ENCODE results near the gene UVRAG. TPM values are rescaled to one million over a fixed set of nuclear protein-coding genes. Genes with fewer than 3 reads are reported as not detected.

Gene UVRAG
- total RNA-seq, 1 experiment from 2014 or later = 31.3 TPM

DNA sequence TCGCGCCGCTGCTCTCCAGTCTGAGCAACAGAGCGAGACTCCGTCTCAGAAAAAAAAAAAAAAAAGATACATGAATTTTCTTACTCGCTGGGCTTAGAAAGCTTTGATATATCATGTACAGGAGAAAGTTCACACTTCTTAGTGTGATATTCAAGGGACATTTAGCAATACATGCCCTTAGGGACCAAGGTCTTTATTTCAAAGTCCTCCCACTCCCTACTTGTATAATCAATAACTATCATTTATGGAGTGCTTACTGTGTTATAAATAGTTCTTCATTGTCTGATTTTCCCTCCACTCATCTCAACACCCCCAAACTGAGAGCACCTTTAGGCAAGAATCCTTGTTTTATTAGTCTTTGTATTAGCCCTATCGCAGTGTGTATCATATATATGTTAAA, 103.3 kb downstream of the UVRAG start:
- H3K36me3 ChIP-seq (ENCODE audit: control insufficient read depth, insufficient read depth, low read length) = no peaks in the 10 kb centered on the region
- BruUV-seq (replicated peaks) = no TSS peak

GRCh38 chr11:75919525-75919924, 104.5 kb downstream of the UVRAG start:
- no peak overlapping the region for H3K4me3 ChIP-seq (ENCODE audit: low read depth, low read length)
- Mint-ChIP-seq H3K9me3 (ENCODE audit: unreplicated experiment) (no peaks in the 10 kb centered on the region), H3K4me3 (ENCODE audit: unreplicated experiment) (no peak overlapping the region), H3K36me3 (ENCODE audit: insufficient read depth, unreplicated experiment) (peaks cover 8% of the 10 kb centered on the region), H3K4me1 (ENCODE audit: low read depth, unreplicated experiment) (no peaks in the 10 kb centered on the region), H3K27ac (ENCODE audit: unreplicated experiment) (no peak overlapping the region), H3K27me3 (ENCODE audit: insufficient read depth, unreplicated experiment) (no peaks in the 10 kb centered on the region)
- no peak for DNase-seq
- no peaks in the 10 kb centered on the region for H3K27me3 ChIP-seq (replicated peaks; ENCODE audit: control insufficient read depth, insufficient read depth, low read length)
- TF ChIP-seq CTCF (IDR thresholded peaks at IDR 0.05; ENCODE audit: insufficient read depth in 1 of 2, low read depth in 1 of 2, low read length in 1 of 2, severe bottlenecking in 1 of 2, unreplicated experiment in 1 of 2) = no peak
- CTCF ChIA-PET = interaction anchor here (1.0 to 1.1 kb wide), 2 partner anchors 9 to 288 kb away, joined by 3 read pairs; no protein-coding TSS in a partner anchor
- intact Hi-C loops (cut with micrococcal nuclease; ENCODE audit: unreplicated experiment) = no loop called here
- no peaks in the 10 kb centered on the region for H3K36me3 ChIP-seq (ENCODE audit: control insufficient read depth, insufficient read depth, low read length)
- H3K9me3 ChIP-seq = no peaks in the 10 kb centered on the region
- no peaks in the 10 kb centered on the region; the same call in 1 of the 2 replicates for H3K4me1 ChIP-seq
- POLR2A ChIA-PET = no interaction called here
- BruUV-seq (replicated peaks) = no TSS peak

More for the DNA sequence above, 103.3 kb downstream of the UVRAG start:
- no peak for DNase-seq
- intact Hi-C loops (cut with micrococcal nuclease; ENCODE audit: unreplicated experiment) = no loop called here
- Mint-ChIP-seq H3K4me1 (ENCODE audit: low read depth, unreplicated experiment) (no peaks in the 10 kb centered on the region), H3K36me3 (ENCODE audit: insufficient read depth, unreplicated experiment) (peaks cover 8% of the 10 kb centered on the region), H3K27me3 (ENCODE audit: insufficient read depth, unreplicated experiment) (no peaks in the 10 kb centered on the region), H3K9me3 (ENCODE audit: unreplicated experiment) (no peaks in the 10 kb centered on the region), H3K4me3 (ENCODE audit: unreplicated experiment) (no peak overlapping the region), H3K27ac (ENCODE audit: unreplicated experiment) (no peak overlapping the region)
- TF ChIP-seq CTCF (IDR thresholded peaks at IDR 0.05; ENCODE audit: insufficient read depth in 1 of 2, low read depth in 1 of 2, low read length in 1 of 2, severe bottlenecking in 1 of 2, unreplicated experiment in 1 of 2) = no peak
- Histone ChIP-seq H3K27me3 (replicated peaks; ENCODE audit: control insufficient read depth, insufficient read depth, low read length) (no peaks in the 10 kb centered on the region), H3K4me3 (ENCODE audit: low read depth, low read length) (no peak overlapping the region), H3K9me3 (no peaks in the 10 kb centered on the region), H3K4me1 (no peaks in the 10 kb centered on the region)
- ChIA-PET CTCF (no interaction called here), POLR2A (no interaction called here)

DNA sequence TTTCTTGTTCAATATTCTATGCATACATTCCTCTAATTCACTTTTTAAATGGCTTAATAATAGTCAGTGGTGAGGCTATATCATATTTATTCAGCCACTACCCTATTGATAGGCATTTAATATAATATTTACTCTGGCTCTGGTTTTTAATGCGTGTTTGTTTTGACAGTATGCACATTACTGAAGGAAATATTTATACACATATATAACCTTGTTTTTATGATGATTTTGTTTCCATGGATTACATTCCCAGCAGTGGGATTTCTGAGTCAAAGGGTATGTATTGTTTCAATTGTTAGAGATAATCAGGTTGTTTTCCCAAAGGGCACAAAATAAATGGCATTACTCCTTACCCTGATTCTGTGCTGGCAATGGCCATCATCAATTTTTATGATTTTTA, 105.8 kb downstream of the UVRAG start:
- no peaks in the 10 kb centered on the region for H3K9me3 Mint-ChIP-seq (ENCODE audit: unreplicated experiment)
- CTCF ChIA-PET = no interaction called here
- TF ChIP-seq CTCF (IDR thresholded peaks at IDR 0.05; ENCODE audit: insufficient read depth in 1 of 2, low read depth in 1 of 2, low read length in 1 of 2, severe bottlenecking in 1 of 2, unreplicated experiment in 1 of 2) = no peak
- POLR2A ChIA-PET = no interaction called here
- BruUV-seq (replicated peaks) = no TSS peak
- Histone ChIP-seq H3K9me3 (no peaks in the 10 kb centered on the region), H3K4me1 (peaks cover 12% of the 10 kb centered on the region), H3K4me3 (ENCODE audit: low read depth, low read length) (no peak overlapping the region), H3K27me3 (replicated peaks; ENCODE audit: control insufficient read depth, insufficient read depth, low read length) (no peaks in the 10 kb centered on the region), H3K36me3 (ENCODE audit: control insufficient read depth, insufficient read depth, low read length) (no peaks in the 10 kb centered on the region)
- intact Hi-C loops (cut with micrococcal nuclease; ENCODE audit: unreplicated experiment) = no loop called here
- peaks cover 8% of the 10 kb centered on the region for H3K36me3 Mint-ChIP-seq (ENCODE audit: insufficient read depth, unreplicated experiment)
- no peak for DNase-seq
- no peak overlapping the region for H3K27ac Mint-ChIP-seq (ENCODE audit: unreplicated experiment)
- no peaks in the 10 kb centered on the region for H3K27me3 Mint-ChIP-seq (ENCODE audit: insufficient read depth, unreplicated experiment)
- H3K4me1 Mint-ChIP-seq (ENCODE audit: low read depth, unreplicated experiment) = no peaks in the 10 kb centered on the region
- no peak overlapping the region for H3K4me3 Mint-ChIP-seq (ENCODE audit: unreplicated experiment)

All from Caco-2 (cell line).